GM10248 (cell line): Measurements from ENCODE around the gene LYL1.

ENCODE experiments used
- CTCF ChIA-PET: fragments of 300-600 bp; sonication (Branson Sonifier 250); formaldehyde crosslinking; extraction: SDS; loops from one replicate; lab custom pipeline; 2021; ENCODE audit warnings: antibody characterized with exemption; lab: Yijun Ruan, JAX
- POLR2A ChIA-PET: fragments of 350-650 bp; sonication (Branson Sonifier 250); formaldehyde crosslinking; extraction: SDS; loops from one replicate; lab custom pipeline; 2020; ENCODE audit warnings: antibody characterized with exemption; lab: Yijun Ruan, JAX
- DNase-seq: peaks from one replicate; pipeline ENCODE4 v3.0.0; 2012; ENCODE audit errors: extremely low spot score
- TF ChIP-seq, protein P1 (sequence below): IDR thresholded peaks from 2 replicates; pipeline ENCODE4 v1.5.1; 2012; ENCODE audit warnings: mild to moderate bottlenecking, low read depth; ENCODE audit errors: extremely low read depth, missing control alignments, control extremely low read depth

LYL1 gene

DNA sequence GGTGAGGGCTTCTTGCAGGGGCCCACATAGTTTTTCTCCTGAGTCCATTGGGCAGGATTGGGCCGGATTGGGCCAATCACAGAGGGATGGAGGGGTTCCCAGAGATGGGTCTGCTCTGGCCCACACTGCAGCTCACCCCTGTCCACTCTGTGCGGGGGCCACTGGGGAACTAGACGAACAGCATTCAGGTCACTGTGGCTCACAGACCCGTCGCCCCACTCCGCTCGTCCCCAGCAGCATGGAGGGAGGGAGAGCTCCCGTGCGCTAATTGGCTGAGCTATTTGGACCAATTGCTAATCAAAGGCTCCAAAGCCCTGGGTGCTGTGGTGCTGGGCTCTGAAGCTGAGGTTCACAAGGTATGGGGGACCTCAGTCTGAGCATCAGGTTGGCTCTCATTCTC lies 26.7 kb upstream of the LYL1 start:
- DNase-seq, result no peak
- CTCF ChIA-PET, result interaction anchor here (0.7 to 2.3 kb wide), 4 partner anchors 10 to 164 kb away, joined by 3 to 9 read pairs (median 4); partner anchors contain the start of genes IER2 and STX10
- TF ChIP-seq, protein P1, sequence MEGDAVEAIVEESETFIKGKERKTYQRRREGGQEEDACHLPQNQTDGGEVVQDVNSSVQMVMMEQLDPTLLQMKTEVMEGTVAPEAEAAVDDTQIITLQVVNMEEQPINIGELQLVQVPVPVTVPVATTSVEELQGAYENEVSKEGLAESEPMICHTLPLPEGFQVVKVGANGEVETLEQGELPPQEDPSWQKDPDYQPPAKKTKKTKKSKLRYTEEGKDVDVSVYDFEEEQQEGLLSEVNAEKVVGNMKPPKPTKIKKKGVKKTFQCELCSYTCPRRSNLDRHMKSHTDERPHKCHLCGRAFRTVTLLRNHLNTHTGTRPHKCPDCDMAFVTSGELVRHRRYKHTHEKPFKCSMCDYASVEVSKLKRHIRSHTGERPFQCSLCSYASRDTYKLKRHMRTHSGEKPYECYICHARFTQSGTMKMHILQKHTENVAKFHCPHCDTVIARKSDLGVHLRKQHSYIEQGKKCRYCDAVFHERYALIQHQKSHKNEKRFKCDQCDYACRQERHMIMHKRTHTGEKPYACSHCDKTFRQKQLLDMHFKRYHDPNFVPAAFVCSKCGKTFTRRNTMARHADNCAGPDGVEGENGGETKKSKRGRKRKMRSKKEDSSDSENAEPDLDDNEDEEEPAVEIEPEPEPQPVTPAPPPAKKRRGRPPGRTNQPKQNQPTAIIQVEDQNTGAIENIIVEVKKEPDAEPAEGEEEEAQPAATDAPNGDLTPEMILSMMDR, result no peak
- POLR2A ChIA-PET, result no interaction called here

DNA sequence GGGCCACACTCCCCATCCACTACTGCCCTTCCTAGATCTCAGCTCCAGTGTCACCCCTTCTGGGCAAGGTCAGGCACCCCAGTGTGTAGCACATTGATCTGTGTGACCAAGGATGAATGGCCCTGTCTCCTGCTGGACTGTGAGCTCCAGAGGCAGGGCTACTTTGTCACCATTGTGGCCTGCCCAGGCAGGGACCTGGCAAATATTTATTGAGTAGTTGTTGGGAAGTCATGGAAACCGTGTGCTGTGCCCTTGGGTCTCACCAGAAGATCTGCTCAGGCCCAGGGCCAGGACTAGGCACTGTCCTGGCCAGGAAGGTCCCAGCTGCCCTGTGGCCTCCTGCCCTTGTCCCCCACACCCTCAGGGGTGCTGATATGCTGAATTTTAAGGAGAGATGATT lies 25.9 kb upstream of the LYL1 start:
- ChIA-PET CTCF (interaction anchor here (0.7 to 2.3 kb wide), 6 partner anchors 8 to 163 kb away, joined by 3 to 9 read pairs (median 4); partner anchors contain the start of genes IER2 and STX10), POLR2A (interaction anchor here (1.2 kb wide), 1 partner anchor 14 kb away, joined by 4 read pairs; no protein-coding TSS in a partner anchor)
- DNase-seq, result no peak
- TF ChIP-seq, protein P1, result no peak

DNA sequence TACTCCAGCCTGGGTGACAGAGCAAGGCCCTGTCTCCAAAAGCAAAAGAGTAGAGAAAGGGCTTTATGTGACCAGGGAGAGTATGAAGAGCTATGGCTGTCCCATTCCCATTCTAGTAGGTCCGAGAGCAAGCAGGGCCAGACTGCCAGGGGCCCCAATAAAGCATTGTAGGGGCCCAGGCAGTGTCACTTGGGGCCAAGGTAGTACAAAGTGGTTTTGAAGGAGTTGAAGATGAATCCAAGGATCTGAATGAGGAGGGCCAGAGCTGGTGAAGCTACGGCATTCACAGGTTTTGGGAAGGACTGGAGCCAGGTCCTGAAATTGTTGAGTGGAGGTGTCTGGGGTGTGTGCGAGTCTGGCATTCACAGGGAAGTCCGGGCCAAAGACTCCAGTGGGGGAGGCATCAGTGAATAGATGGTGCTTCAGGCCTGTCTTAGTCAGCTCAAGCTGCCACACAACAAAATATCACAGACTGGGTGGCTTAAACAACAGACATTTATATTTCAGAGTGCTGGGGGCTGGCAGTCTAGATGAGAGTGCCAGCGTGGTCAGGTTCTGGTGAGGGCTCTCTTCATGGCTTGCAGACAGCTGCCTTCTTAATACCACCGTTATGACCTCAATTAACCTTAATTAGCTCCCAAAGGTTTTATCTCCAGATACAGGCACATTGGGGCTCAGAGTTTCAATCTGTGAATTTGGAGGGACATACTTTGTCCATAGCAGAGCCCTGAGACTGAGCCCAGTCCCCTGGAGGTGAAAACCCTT lies 25.3 kb upstream of the LYL1 start:
- ChIA-PET CTCF (interaction anchor here (1.0 to 2.3 kb wide), 6 partner anchors 8 to 163 kb away, joined by 3 to 9 read pairs (median 4); partner anchors contain the start of genes IER2 and STX10), POLR2A (interaction anchor here (1.2 kb wide), 1 partner anchor 14 kb away, joined by 4 read pairs; no protein-coding TSS in a partner anchor)
- no peak for DNase-seq
- TF ChIP-seq, protein P1, result no peak

DNA sequence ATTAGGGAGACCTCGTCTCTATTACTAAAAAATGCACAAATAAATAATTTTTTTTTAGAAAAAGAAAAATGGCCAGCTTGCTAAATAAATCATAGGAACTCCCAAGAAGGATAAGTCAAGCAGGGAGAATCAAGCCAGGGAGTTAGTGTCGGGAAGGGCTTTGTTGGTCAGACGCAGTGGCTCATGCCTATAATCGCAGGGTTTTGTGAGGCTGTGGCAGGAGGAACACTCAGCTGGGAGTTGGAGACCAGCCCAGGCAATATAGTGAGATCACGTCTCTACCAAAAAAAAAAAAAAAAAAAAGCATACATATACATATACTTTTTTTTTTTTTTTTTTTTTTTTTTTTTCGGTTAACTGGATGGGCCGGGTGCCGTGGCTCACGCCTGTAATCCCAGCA lies 24.4 kb upstream of the LYL1 start:
- TF ChIP-seq, protein P1, result no peak
- CTCF ChIA-PET, result interaction anchor here (1.0 to 2.3 kb wide), 2 partner anchors 23 to 162 kb away, joined by 4 to 9 read pairs; partner anchors contain the start of genes IER2 and STX10
- no peak for DNase-seq
- POLR2A ChIA-PET, result no interaction called here

DNA sequence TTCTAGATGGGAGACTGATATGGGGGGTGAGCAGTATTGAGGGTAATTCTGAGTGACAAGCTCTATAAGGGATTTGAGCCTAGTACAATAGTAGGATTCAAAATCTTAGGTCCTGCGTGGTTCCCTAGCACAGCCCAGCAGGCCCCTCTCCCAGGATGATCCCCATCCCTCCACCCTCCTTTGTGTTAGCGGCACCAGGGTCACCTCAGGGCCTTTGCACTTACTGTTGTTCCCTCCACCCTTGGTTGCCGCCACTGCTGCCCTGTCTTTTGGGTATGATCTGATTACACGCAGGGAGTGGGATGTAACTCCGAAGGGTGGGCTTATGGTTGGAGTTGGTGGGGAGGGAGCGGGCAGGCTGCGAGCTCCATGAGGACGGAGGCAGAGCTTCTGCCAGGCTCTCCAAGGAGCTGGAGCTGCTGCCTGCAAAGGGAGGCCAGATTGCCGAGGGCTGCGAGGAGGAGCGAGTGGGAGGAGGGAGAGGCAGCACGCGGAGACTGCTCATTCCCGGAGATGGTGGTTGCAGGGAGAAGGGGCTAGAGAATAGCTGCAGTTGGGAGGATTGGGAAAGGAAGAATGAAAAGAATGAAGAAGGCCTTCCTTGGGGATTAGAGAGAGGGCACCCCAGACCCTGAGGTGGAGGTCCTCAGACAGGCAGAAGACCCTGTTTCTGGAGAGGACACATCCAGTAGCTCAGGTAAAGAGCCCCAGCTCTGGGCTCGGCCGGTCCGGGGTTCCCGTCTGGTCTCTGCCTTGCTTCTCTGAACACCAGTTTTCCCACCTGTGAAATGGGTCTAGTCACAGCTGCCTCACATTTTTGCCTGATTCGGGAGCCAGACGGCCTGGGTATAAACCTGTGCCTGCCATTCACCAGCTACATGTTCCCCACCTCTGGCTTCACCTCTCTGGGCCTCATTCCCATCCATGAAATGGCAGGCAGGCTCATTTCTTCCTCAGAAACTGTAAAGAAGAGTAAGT lies 20.6 kb upstream of the LYL1 start:
- TF ChIP-seq, protein P1, result no peak
- ChIA-PET POLR2A (no interaction called here), CTCF (interaction anchor here (0.7 to 0.8 kb wide), 2 partner anchors 19 to 26 kb away, joined by 3 read pairs; partner anchors contain the start of genes IER2 and STX10)
- DNase-seq, result no peak

DNA sequence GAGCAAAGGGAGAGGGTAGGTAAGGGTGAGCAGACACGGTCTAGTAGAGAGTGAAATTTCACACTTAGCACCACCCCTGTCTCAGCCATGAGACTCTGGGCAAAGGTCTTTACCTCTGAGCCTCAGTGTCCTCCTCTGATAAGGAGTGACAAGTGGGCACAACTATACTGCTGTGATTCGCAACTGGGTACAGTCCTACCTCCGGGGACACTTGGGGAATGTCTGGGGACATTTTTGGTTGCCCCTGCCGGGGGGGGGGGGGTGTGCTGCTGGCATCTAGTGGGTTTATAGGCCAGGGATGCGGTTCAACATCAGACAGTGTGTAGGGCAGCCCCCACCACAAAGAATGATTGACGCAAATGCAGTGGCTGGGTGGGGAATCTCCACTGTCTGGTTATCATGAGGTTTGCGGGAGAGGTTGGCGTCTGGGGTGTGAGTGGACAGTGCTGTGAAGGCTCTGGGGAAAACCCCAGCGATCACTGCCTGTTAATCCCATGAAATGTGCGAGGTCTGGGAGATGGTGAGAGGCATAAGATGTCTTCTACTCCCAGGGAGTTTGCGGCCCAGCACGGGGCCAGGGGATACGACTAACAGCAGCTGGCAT lies 19.7 kb upstream of the LYL1 start:
- POLR2A ChIA-PET, result no interaction called here
- DNase-seq, result no peak
- CTCF ChIA-PET, result no interaction called here
- TF ChIP-seq, protein P1, result no peak
